Prostate gland (tissue), 2 donors: Measurements from ENCODE around the gene TLR8.

Source experiments
- POLR2AphosphoS5 ChIP-seq: sonication (generic); formaldehyde crosslinking; IDR thresholded peaks from one replicate; pipeline ENCODE4 v1.6.1; 2017; ENCODE audit warnings: antibody characterized with exemption
- TF ChIP-seq, protein P1 (sequence below), 4 experiments: fragments of 200-600 bp in 2 of 4; fragments of 450-650 bp in 2 of 4; sonication (generic) in 2 of 4; IDR thresholded peaks; 1 replicate in 3 of 4; 2 replicates in 1 of 4; pipeline ENCODE4 v1.5.1; 2016 to 2019; ENCODE audit warnings: antibody characterized with exemption in 4 of 4, mild to moderate bottlenecking in 2 of 4, moderate library complexity in 2 of 4

DNA sequence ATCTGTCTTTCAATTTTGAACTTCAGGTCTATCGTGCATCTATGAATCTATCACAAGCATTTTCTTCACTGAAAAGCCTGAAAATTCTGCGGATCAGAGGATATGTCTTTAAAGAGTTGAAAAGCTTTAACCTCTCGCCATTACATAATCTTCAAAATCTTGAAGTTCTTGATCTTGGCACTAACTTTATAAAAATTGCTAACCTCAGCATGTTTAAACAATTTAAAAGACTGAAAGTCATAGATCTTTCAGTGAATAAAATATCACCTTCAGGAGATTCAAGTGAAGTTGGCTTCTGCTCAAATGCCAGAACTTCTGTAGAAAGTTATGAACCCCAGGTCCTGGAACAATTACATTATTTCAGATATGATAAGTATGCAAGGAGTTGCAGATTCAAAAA is 19.9 kb upstream of the TLR8 start:
- TF ChIP-seq, protein P1, sequence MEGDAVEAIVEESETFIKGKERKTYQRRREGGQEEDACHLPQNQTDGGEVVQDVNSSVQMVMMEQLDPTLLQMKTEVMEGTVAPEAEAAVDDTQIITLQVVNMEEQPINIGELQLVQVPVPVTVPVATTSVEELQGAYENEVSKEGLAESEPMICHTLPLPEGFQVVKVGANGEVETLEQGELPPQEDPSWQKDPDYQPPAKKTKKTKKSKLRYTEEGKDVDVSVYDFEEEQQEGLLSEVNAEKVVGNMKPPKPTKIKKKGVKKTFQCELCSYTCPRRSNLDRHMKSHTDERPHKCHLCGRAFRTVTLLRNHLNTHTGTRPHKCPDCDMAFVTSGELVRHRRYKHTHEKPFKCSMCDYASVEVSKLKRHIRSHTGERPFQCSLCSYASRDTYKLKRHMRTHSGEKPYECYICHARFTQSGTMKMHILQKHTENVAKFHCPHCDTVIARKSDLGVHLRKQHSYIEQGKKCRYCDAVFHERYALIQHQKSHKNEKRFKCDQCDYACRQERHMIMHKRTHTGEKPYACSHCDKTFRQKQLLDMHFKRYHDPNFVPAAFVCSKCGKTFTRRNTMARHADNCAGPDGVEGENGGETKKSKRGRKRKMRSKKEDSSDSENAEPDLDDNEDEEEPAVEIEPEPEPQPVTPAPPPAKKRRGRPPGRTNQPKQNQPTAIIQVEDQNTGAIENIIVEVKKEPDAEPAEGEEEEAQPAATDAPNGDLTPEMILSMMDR (IDR thresholded peaks at IDR 0.05), result no peak
- no peak for TF ChIP-seq POLR2AphosphoS5
